K562 (cell line): ENCODE measurements around the gene XCL2. TPM values are rescaled to one million over a fixed set of nuclear protein-coding genes. Genes with fewer than 3 reads are reported as not detected.

Experiments
- ATAC-seq: fragments of 200-7000 bp; cut with Tn5 transposase; 3 replicates; pipeline ENCODE4 v1.9.1; 2020; ENCODE audit warnings: moderate library complexity
- BruUV-seq: library from RNA; stranded (reverse); fragments of 400-500 nt; replicated peaks from 2 replicates; lab custom pipeline; 2021; lab: Mats Ljungman, UMichigan
- CTCF ChIA-PET: fragments of 300-600 bp; formaldehyde crosslinking; extraction: SDS; loops from one replicate; lab custom pipeline; 2021; ENCODE audit warnings: low intra/inter-chr PET ratio; lab: Yijun Ruan, JAX
- POLR2A ChIA-PET: fragments of 300-600, 350-650 bp; sonication (Branson Sonifier 250); formaldehyde crosslinking; extraction: SDS; loops from one replicate; lab custom pipeline; 2021; ENCODE audit warnings: antibody characterized with exemption, inconsistent platforms; lab: Yijun Ruan, JAX
- DNase-seq, 4 experiments: peaks; one replicate each; pipeline versions ENCODE4 v3.0.0 to v3.0.0-alpha.2; 2011 to 2018; ENCODE audit warnings: low spot score in 3 of 4, mixed read lengths in 3 of 4; ENCODE audit errors: extremely low read depth in 1 of 4
- FAIRE-seq: peaks from 2 replicates; lab custom pipeline; 2011; peaks lifted over from hg19 to GRCh38; lab: Jason Lieb, UNC
- H2AFZ ChIP-seq: 2 replicates; pipeline ENCODE4 v1.6.0; 2011; ENCODE audit warnings: low read depth, low read length, control low read depth, inconsistent platforms
- H3K27ac ChIP-seq: fragments of 200-600 bp; 3 replicates; pipeline ENCODE4 v1.8.0; 2011; ENCODE audit warnings: low read depth, mild to moderate bottlenecking, control low read depth, inconsistent platforms, low read length, moderate library complexity, mixed read lengths; ENCODE audit errors: extremely low read depth
- H3K27me3 ChIP-seq, 2 experiments: fragments of 300-600 bp in 1 of 2; 2 replicates in 1 of 2; 3 replicates in 1 of 2; pipeline versions ENCODE4 v1.6.0 to v1.8.0; 2011; ENCODE audit warnings: inconsistent platforms in 2 of 2, low read length in 2 of 2, mild to moderate bottlenecking in 1 of 2, mixed read lengths in 1 of 2, moderate library complexity in 1 of 2; ENCODE audit not compliant: control insufficient read depth in 2 of 2, insufficient read depth in 2 of 2
- H3K36me3 ChIP-seq: fragments of 300-600 bp; 3 replicates; pipeline ENCODE4 v1.8.0; 2011; ENCODE audit warnings: mild to moderate bottlenecking, low read length, inconsistent platforms; ENCODE audit not compliant: control insufficient read depth, insufficient read depth
- H3K4me1 ChIP-seq, 2 experiments: fragments of 200-600 bp in 1 of 2; replicated peaks in 1 of 2; 2 replicates in 1 of 2; 3 replicates in 1 of 2; pipeline versions ENCODE4 v1.5.1 to v1.8.0; 2011; ENCODE audit warnings: inconsistent platforms in 2 of 2, low read length in 2 of 2, mild to moderate bottlenecking in 1 of 2, mixed read lengths in 1 of 2, moderate library complexity in 1 of 2; ENCODE audit not compliant: control insufficient read depth in 2 of 2, insufficient read depth in 2 of 2
- H3K4me2 ChIP-seq: 2 replicates; pipeline ENCODE4 v1.6.1; 2011; ENCODE audit warnings: low read length, control low read depth, inconsistent platforms, mixed read lengths; ENCODE audit not compliant: insufficient read depth
- H3K4me3 ChIP-seq: fragments of 200-600 bp; sonication (generic), shearing (Covaris generic); 2 replicates; pipeline ENCODE4 v1.5.1; 2016; ENCODE audit warnings: control low read depth, inconsistent platforms
- H3K79me2 ChIP-seq: fragments of 200-600 bp; 3 replicates; pipeline ENCODE4 v1.8.0; 2011; ENCODE audit warnings: low read length, inconsistent platforms; ENCODE audit not compliant: control insufficient read depth, insufficient read depth
- H3K9ac ChIP-seq, 2 experiments: 2 replicates each; pipeline versions ENCODE4 v1.6.0 to v1.6.1; 2011; ENCODE audit warnings: low read depth in 2 of 2, low read length in 2 of 2, control low read depth in 1 of 2, inconsistent platforms in 1 of 2, mild to moderate bottlenecking in 1 of 2, mixed read lengths in 1 of 2; ENCODE audit not compliant: insufficient read depth in 1 of 2
- H3K9me1 ChIP-seq: one replicate; pipeline ENCODE4 v1.6.0; 2011; ENCODE audit warnings: inconsistent platforms, mild to moderate bottlenecking, low read length, moderate library complexity; ENCODE audit not compliant: control insufficient read depth, insufficient read depth
- H3K9me3 ChIP-seq: replicated peaks from 2 replicates; pipeline ENCODE4 v1.5.1; 2011; ENCODE audit warnings: low read depth, low read length, inconsistent platforms; ENCODE audit not compliant: control insufficient read depth, insufficient read depth
- H4K20me1 ChIP-seq: replicated peaks from 2 replicates; pipeline ENCODE4 v1.6.1; 2011; ENCODE audit warnings: low read length, inconsistent platforms, mixed read lengths; ENCODE audit not compliant: control insufficient read depth, insufficient read depth
- CTBP1 ChIP-seq: fragments of 450-650 bp; IDR thresholded peaks from 2 replicates; pipeline ENCODE4 v1.6.1; 2016; ENCODE audit warnings: borderline replicate concordance
- FOXJ2 ChIP-seq: fragments of 200-800 bp; sonication (Bioruptor generic); IDR thresholded peaks from 2 replicates; pipeline ENCODE4 v1.6.1; 2016; ENCODE audit warnings: missing genetic modification characterization, missing compliant biosample characterization
- PTTG1 ChIP-seq: fragments of 450-650 bp; IDR thresholded peaks from 2 replicates; pipeline ENCODE4 v1.6.1; 2016; ENCODE audit warnings: low read depth, mild to moderate bottlenecking, missing genetic modification characterization, missing compliant biosample characterization
- RAD21 ChIP-seq, 2 experiments: fragments of 250-450 bp in 1 of 2; fragments of 450-650 bp in 1 of 2; sonication (Bioruptor Pico) in 1 of 2; formaldehyde crosslinking in 1 of 2; IDR thresholded peaks in 1 of 2; conservative IDR thresholded peaks in 1 of 2; 2 replicates each; pipeline versions ENCODE4 v1.4.0 to v1.8.0; 2020 to 2022; ENCODE audit warnings: mild to moderate bottlenecking in 2 of 2, moderate library complexity in 1 of 2
- ZBTB1 ChIP-seq: sonication (generic); formaldehyde crosslinking; IDR thresholded peaks from 2 replicates; pipeline ENCODE4 v1.8.1; 2023; ENCODE audit warnings: missing genetic modification reagents, low read depth, mild to moderate bottlenecking, borderline replicate concordance
- ZNF707 ChIP-seq: fragments of 250-450 bp; sonication (Bioruptor Pico); conservative IDR thresholded peaks from 2 replicates; pipeline ENCODE4 v1.8.0; 2022; ENCODE audit warnings: inconsistent platforms, mild to moderate bottlenecking, moderate library complexity
- ZNF830 ChIP-seq: fragments of 250-450 bp; sonication (Bioruptor Pico); IDR thresholded peaks from 2 replicates; pipeline ENCODE4 v1.5.0; 2021; ENCODE audit warnings: mild to moderate bottlenecking
- WGBS: fragments of 100-300 bp; shearing (Covaris generic); methylation state at CpG from one replicate; pipeline ENCODE4 v1.1.6; 2016; ENCODE audit warnings: low coverage, mixed read lengths; ENCODE audit not compliant: insufficient coverage; ENCODE audit errors: missing lambda C conversion rate; 5-methylcytosine and 5-hydroxymethylcytosine counted together
- in situ Hi-C: fragments of 300-500 bp; cut with MboI; formaldehyde crosslinking; loops from 4 replicates; pipeline ENCODE4 v1.15.0; 2018; ENCODE audit warnings: inconsistent platforms, mixed read lengths
- intact Hi-C: fragments of 100-400 bp; cut with micrococcal nuclease; formaldehyde crosslinking; loops from 2 replicates; pipeline ENCODE4 v1.14.2; 2022
- polyA plus RNA-seq, 8 experiments: library from polyadenylated mRNA; depleted of rRNA in 4 of 8; stranded (reverse) in 5 of 8; unstranded in 3 of 8; fragments of >200 nt; fragmentation: Nextera tagmentation in 2 of 8; fragmentation: Illumina TruSeq in 1 of 8; extraction: Ambion mirVana in 2 of 8; extraction: Trizol in 1 of 8; gene quantifications; 2 replicates each; pipeline versions ENCODE4 v1.2.1 to v1.2.3, GENCODE V29; 2011 to 2014; ENCODE audit warnings: inconsistent platforms in 1 of 8, missing spikeins in 1 of 8
- total RNA-seq, 7 experiments: library from RNA; depleted of rRNA in 6 of 7; stranded (reverse); fragments of >200 nt in 6 of 7; fragmentation: Illumina TruSeq in 2 of 7; extraction: Trizol in 2 of 7; gene quantifications; 2 replicates each; pipeline versions ENCODE4 v1.2.1 to v1.2.3, GENCODE V29; 2011 to 2021; ENCODE audit warnings: low replicate concordance in 1 of 7
- TF ChIP-seq, protein P1 (sequence below), 2 experiments: fragments of 450-650 bp; IDR thresholded peaks; 2 replicates each; pipeline ENCODE4 v1.6.1; 2016
- TF ChIP-seq, protein P2 (sequence below): fragments of 450-650 bp; IDR thresholded peaks from 2 replicates; pipeline ENCODE4 v1.6.1; 2017; ENCODE audit warnings: antibody characterized with exemption

XCL2 gene
- total and polyA plus RNA-seq, 9 of the 15 experiments (the other 6 are each of a cell fraction or from before 2014, with no cell fraction given), result not detected

DNA sequence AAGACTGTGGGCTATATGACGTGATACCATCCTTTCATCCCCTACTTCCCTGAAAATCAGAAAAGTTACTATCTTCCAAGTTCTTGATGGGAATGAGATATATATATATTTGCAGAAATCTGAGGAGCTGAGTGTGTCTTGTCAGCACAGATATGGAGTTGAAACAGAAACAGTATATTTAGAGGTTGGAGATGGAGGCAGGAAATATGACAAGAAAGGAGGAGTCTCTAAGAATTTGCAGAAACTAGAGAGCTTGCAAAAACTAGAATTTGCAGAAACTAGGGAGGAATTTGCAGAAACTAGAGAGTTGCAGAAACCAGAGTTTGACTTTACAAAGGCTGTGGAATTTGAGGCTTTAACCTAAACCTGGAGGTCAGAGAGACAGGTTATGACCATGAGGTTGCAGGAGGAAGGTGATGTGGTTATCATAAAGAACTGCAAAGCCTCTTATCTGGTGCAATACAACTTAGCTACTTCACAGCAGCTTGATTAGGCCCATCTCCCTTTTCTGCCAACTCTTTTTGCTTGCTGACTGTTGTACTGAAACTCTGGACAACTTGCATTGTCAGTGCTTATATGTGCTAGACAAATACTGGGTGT lies 22.3 kb downstream of the XCL2 start:
- no peak for FAIRE-seq

More for the DNA sequence above, 22.3 kb downstream of the XCL2 start:
- WGBS, result 0% methylated on average over 1 of the region's 1 CpG
- no peaks in the 10 kb centered on the region for H4K20me1 ChIP-seq
- no peaks in the 10 kb centered on the region for H3K36me3 ChIP-seq
- H3K4me2 ChIP-seq, result no peak overlapping the region
- H3K79me2 ChIP-seq, result no peaks in the 10 kb centered on the region
- H3K27me3 ChIP-seq, result no peaks in the 10 kb centered on the region; a peak in 1 of 5 replicates
- TF ChIP-seq, protein P1, sequence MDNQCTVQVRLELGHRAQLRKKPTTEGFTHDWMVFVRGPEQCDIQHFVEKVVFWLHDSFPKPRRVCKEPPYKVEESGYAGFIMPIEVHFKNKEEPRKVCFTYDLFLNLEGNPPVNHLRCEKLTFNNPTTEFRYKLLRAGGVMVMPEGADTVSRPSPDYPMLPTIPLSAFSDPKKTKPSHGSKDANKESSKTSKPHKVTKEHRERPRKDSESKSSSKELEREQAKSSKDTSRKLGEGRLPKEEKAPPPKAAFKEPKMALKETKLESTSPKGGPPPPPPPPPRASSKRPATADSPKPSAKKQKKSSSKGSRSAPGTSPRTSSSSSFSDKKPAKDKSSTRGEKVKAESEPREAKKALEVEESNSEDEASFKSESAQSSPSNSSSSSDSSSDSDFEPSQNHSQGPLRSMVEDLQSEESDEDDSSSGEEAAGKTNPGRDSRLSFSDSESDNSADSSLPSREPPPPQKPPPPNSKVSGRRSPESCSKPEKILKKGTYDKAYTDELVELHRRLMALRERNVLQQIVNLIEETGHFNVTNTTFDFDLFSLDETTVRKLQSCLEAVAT (IDR thresholded peaks at IDR 0.05), result no peak
- TF ChIP-seq ZBTB1 (CRISPR knock-in tag) (no peak), ZNF830 (CRISPR knock-in tag) (no peak), CTBP1 (no peak), ZNF707 (CRISPR knock-in tag) (no peak), PTTG1 (tag) (no peak), FOXJ2 (tag) (no peak), RAD21 (CRISPR knock-in tag; conservative IDR thresholded peaks at IDR 0.05 in 1 of 2, IDR thresholded peaks at IDR 0.05 in 1 of 2) (no peak)
- TF ChIP-seq, protein P2, sequence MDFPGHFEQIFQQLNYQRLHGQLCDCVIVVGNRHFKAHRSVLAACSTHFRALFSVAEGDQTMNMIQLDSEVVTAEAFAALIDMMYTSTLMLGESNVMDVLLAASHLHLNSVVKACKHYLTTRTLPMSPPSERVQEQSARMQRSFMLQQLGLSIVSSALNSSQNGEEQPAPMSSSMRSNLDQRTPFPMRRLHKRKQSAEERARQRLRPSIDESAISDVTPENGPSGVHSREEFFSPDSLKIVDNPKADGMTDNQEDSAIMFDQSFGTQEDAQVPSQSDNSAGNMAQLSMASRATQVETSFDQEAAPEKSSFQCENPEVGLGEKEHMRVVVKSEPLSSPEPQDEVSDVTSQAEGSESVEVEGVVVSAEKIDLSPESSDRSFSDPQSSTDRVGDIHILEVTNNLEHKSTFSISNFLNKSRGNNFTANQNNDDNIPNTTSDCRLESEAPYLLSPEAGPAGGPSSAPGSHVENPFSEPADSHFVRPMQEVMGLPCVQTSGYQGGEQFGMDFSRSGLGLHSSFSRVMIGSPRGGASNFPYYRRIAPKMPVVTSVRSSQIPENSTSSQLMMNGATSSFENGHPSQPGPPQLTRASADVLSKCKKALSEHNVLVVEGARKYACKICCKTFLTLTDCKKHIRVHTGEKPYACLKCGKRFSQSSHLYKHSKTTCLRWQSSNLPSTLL, result no peak
- H3K9ac ChIP-seq, result no peak overlapping the region
- no peaks in the 10 kb centered on the region for H3K9me3 ChIP-seq
- H3K27ac ChIP-seq, result no peak overlapping the region
- H3K4me3 ChIP-seq, result no peak overlapping the region
- no peak overlapping the region for H2AFZ ChIP-seq
- POLR2A ChIA-PET, result no interaction called here
- no peak for ATAC-seq
- no peaks in the 10 kb centered on the region for H3K4me1 ChIP-seq
- in situ Hi-C loops, result no loop called here
- intact Hi-C loops, result no loop called here
- DNase-seq, result no peak
- no TSS peak for BruUV-seq
- no peaks in the 10 kb centered on the region for H3K9me1 ChIP-seq
- CTCF ChIA-PET, result no interaction called here
